CD4-positive, CD25-positive, alpha-beta regulatory T cell (primary cell): ENCODE data around the gene NR1I2. TPM values are rescaled to one million over a fixed set of nuclear protein-coding genes. Genes with fewer than 3 reads are reported as not detected.

Experiments used
- ATAC-seq, 2 donors: fragments of 150-1000 bp; cut with Tn5 transposase; one replicate each; pipeline ENCODE4 v1.10.0; 2021; ENCODE audit warnings: low read depth in 2 of 2, moderate number of reproducible peaks in 2 of 2, moderate library complexity in 1 of 2
- DNase-seq, 3 donors: peaks; one replicate each; pipeline versions ENCODE4 v3.0.0 to v3.0.0-alpha.2; 2012 to 2022; ENCODE audit warnings: mixed read lengths in 1 of 3
- H3K27ac ChIP-seq: one replicate; pipeline ENCODE4 v1.7.0; 2013; ENCODE audit warnings: mild to moderate bottlenecking, low read length; ENCODE audit not compliant: insufficient read depth, poor library complexity, severe bottlenecking
- H3K27me3 ChIP-seq: one replicate; pipeline ENCODE4 v1.7.0; 2013; ENCODE audit warnings: low read length; ENCODE audit not compliant: control insufficient read depth, insufficient read depth
- H3K36me3 ChIP-seq: one replicate; pipeline ENCODE4 v1.7.0; 2013; ENCODE audit warnings: mild to moderate bottlenecking, low read length, moderate library complexity; ENCODE audit not compliant: control insufficient read depth, insufficient read depth
- H3K4me1 ChIP-seq: 2 replicates; pipeline ENCODE4 v1.7.0; 2013; ENCODE audit warnings: mild to moderate bottlenecking, low read length; ENCODE audit not compliant: insufficient read depth, control insufficient read depth, poor library complexity, severe bottlenecking
- H3K4me3 ChIP-seq: one replicate; pipeline ENCODE4 v1.7.0; 2013; ENCODE audit warnings: low read depth, mild to moderate bottlenecking, low read length, moderate library complexity
- H3K9me3 ChIP-seq, 2 experiments: 1 replicate in 1 of 2; 2 replicates in 1 of 2; pipeline ENCODE4 v1.7.0; 2013; ENCODE audit warnings: low read length in 2 of 2, mild to moderate bottlenecking in 1 of 2, moderate library complexity in 1 of 2; ENCODE audit not compliant: control insufficient read depth in 2 of 2
- H3K27ac Mint-ChIP-seq, 3 donors: one replicate each; pipeline ENCODE4 v1.8.0; 2020 to 2022; ENCODE audit warnings: mild to moderate bottlenecking in 3 of 3, mixed read lengths in 3 of 3, moderate library complexity in 2 of 3
- H3K27me3 Mint-ChIP-seq: one replicate; pipeline ENCODE4 v1.8.0; 2022; ENCODE audit warnings: mild to moderate bottlenecking, mixed read lengths
- H3K36me3 Mint-ChIP-seq: one replicate; pipeline ENCODE4 v1.8.0; 2020; ENCODE audit warnings: mixed read lengths
- H3K4me1 Mint-ChIP-seq, 4 donors: one replicate each; pipeline ENCODE4 v1.8.0; 2020 to 2022; ENCODE audit warnings: mixed read lengths in 4 of 4, mild to moderate bottlenecking in 1 of 4
- H3K4me3 Mint-ChIP-seq, 4 donors: one replicate each; pipeline ENCODE4 v1.8.0; 2020 to 2022; ENCODE audit warnings: mild to moderate bottlenecking in 4 of 4, mixed read lengths in 4 of 4, moderate library complexity in 3 of 4
- H3K9me3 Mint-ChIP-seq, 7 donors: one replicate each; pipeline ENCODE4 v1.8.0; 2020 to 2022; ENCODE audit warnings: mixed read lengths in 7 of 7, mild to moderate bottlenecking in 3 of 7, moderate library complexity in 2 of 7
- polyA plus RNA-seq, 4 donors: library from polyadenylated mRNA; unstranded; fragments of 300-500 nt; fragmentation: Illumina TruSeq; gene quantifications; one replicate each; pipeline ENCODE4 v1.2.3, GENCODE V29; 2021
- total RNA-seq: library from RNA; stranded (reverse); gene quantifications from one replicate; pipeline ENCODE4 v1.2.3, GENCODE V29; 2022

NR1I2 gene
- total and polyA plus RNA-seq, 5 donors from 2014 or later = 0.06 to 0.72 (median 0.24) TPM; not detected in 1

DNA sequence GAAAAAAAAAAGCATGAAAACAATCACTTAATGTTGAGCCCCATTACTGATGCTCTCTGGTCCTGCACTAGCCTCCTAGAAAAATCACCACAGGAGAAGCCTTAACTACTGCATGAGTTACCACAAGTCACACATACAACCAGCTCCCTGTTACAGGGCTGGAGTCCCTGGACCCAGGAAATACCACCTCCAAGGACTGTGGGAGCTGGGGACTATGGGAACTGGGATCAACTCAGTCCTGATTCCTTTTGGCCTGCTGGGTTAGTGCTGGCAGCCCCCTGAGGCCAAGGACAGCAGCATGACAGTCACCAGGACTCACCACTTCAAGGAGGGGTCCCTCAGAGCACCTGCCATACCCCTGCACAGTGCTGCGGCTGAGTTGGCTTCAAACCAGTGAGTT lies 559 bp downstream of the NR1I2 start:
- H3K36me3 ChIP-seq = no peaks in the 10 kb centered on the region
- no peak overlapping the region for H3K4me3 ChIP-seq
- H3K9me3 ChIP-seq = no peaks in the 10 kb centered on the region
- H3K4me1 ChIP-seq = no peaks in the 10 kb centered on the region
- Mint-ChIP-seq H3K27ac (no peak overlapping the region), H3K4me1 (peaks cover 0 to 6% (median 5%) of the 10 kb centered on the region in 4 donors), H3K9me3 (peaks cover 0 to 3% (median 0%) of the 10 kb centered on the region in 7 donors), H3K36me3 (no peaks in the 10 kb centered on the region), H3K27me3 (peaks cover 4% of the 10 kb centered on the region), H3K4me3 (no peak overlapping the region)
- H3K27me3 ChIP-seq = no peaks in the 10 kb centered on the region
- no peak overlapping the region for H3K27ac ChIP-seq
- no peak for DNase-seq
- no peak for ATAC-seq

DNA sequence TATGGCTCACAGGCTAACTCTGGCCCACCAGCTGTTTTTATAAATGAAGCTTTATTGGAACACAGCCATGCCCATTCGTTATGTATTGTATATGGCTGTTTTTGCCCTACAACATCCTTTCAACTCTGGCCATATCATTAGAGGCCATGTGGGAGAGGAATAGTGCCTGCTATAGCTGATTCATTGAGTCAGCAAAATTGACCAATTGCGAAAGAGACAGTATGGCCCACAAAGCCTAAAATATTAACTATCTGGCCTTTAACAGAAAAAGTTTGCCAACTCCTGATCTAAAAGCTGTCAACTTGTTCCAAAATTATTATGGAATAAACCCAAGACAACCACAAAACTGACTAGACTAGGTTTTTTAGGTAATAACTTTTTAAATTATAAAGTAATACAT lies 1.4 kb downstream of the NR1I2 start:
- no peak overlapping the region for H3K27ac Mint-ChIP-seq
- H3K9me3 ChIP-seq = no peaks in the 10 kb centered on the region
- no peaks in the 10 kb centered on the region for H3K36me3 Mint-ChIP-seq
- H3K27ac ChIP-seq = no peak overlapping the region
- H3K9me3 Mint-ChIP-seq = peaks cover 0 to 3% (median 0%) of the 10 kb centered on the region in 7 donors
- H3K4me3 Mint-ChIP-seq = no peak overlapping the region
- H3K27me3 Mint-ChIP-seq = peaks cover 4% of the 10 kb centered on the region
- no peak for ATAC-seq
- H3K4me1 ChIP-seq = no peaks in the 10 kb centered on the region
- DNase-seq = no peak
- no peaks in the 10 kb centered on the region for H3K36me3 ChIP-seq
- H3K4me3 ChIP-seq = no peak overlapping the region
- H3K4me1 Mint-ChIP-seq = peaks cover 0 to 6% (median 5%) of the 10 kb centered on the region in 4 donors
- no peaks in the 10 kb centered on the region for H3K27me3 ChIP-seq

DNA sequence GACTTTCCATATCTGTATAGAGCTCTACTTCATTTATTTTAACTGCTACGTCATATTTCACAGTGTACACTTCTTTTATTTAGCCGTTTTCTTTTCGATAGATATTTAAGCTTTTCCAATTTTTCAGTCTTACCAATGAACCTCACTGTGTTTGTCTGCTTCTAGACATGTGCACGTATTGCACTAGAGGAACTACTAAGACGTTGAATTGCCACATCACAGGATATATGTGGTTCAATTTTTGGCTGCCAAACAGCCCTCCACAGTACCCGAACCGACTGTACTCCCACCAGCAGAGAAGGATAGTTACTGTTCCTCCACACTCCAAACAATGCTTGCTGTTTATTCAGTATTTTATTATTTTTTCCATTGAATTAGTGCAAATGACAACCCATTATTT lies 2.0 kb downstream of the NR1I2 start:
- Mint-ChIP-seq H3K4me3 (no peak overlapping the region), H3K27me3 (peaks cover 4% of the 10 kb centered on the region), H3K36me3 (no peaks in the 10 kb centered on the region), H3K4me1 (peaks cover 0 to 6% (median 5%) of the 10 kb centered on the region in 4 donors), H3K9me3 (peaks cover 0 to 3% (median 0%) of the 10 kb centered on the region in 7 donors), H3K27ac (no peak overlapping the region)
- Histone ChIP-seq H3K36me3 (no peaks in the 10 kb centered on the region), H3K27me3 (no peaks in the 10 kb centered on the region), H3K4me3 (no peak overlapping the region), H3K27ac (no peak overlapping the region), H3K9me3 (no peaks in the 10 kb centered on the region), H3K4me1 (no peaks in the 10 kb centered on the region)
- DNase-seq (no peak), ATAC-seq (no peak)

DNA sequence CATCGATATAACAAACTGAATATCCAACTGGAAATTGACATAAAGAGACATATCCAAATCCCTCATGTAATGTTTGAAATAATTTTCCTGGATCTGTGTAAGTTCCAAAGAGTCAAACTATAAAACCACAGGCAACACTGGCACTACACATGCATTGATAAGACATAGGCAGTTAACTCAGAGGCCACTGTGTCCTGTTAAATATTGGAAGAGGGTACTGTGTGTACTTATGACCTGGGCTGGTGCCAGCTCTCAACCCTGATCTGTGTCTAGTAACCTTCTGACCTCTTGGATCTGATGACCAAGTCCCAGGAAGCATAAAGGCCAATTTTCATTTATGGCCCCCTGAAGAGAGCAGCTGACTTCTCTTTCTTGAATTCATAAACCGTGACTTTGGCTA lies 4.5 kb downstream of the NR1I2 start:
- no peak overlapping the region for H3K27ac Mint-ChIP-seq
- peaks cover 0 to 3% (median 0%) of the 10 kb centered on the region in 7 donors for H3K9me3 Mint-ChIP-seq
- Histone ChIP-seq H3K4me1 (no peaks in the 10 kb centered on the region), H3K36me3 (no peaks in the 10 kb centered on the region), H3K9me3 (no peaks in the 10 kb centered on the region), H3K27me3 (no peaks in the 10 kb centered on the region), H3K27ac (no peak overlapping the region), H3K4me3 (no peak overlapping the region)
- no peaks in the 10 kb centered on the region for H3K36me3 Mint-ChIP-seq
- peaks cover 4% of the 10 kb centered on the region for H3K27me3 Mint-ChIP-seq
- H3K4me3 Mint-ChIP-seq = no peak overlapping the region
- ATAC-seq = no peak
- no peaks in the 10 kb centered on the region for H3K4me1 Mint-ChIP-seq
- DNase-seq = no peak

DNA sequence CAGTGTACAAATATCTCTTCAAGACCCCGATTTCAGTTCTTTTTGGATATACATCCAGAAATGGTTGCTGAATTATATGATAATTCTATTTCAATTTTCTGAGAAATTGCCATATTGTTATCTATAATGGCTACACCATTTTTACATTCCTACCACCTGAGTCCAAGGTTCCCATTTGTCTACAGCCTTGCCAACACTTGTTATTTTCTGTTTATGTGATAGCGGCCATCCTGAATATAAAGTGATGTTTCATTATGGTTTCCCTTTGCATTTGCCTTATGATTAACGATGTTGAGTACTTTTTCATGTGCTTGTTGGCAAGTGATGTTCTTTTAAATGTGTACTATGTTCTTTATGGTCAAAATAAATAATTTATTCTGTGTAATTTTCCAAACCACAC lies 8.5 kb downstream of the NR1I2 start:
- no peaks in the 10 kb centered on the region for H3K27me3 Mint-ChIP-seq
- no peak for ATAC-seq
- H3K9me3 Mint-ChIP-seq = peaks cover 0 to 2% (median 0%) of the 10 kb centered on the region in 7 donors
- Histone ChIP-seq H3K27me3 (no peaks in the 10 kb centered on the region), H3K36me3 (no peaks in the 10 kb centered on the region), H3K27ac (no peak overlapping the region), H3K9me3 (no peaks in the 10 kb centered on the region), H3K4me1 (no peaks in the 10 kb centered on the region), H3K4me3 (no peak overlapping the region)
- no peaks in the 10 kb centered on the region for H3K36me3 Mint-ChIP-seq
- H3K4me3 Mint-ChIP-seq = no peak overlapping the region
- no peak overlapping the region for H3K27ac Mint-ChIP-seq
- DNase-seq = no peak
- H3K4me1 Mint-ChIP-seq = no peaks in the 10 kb centered on the region

DNA sequence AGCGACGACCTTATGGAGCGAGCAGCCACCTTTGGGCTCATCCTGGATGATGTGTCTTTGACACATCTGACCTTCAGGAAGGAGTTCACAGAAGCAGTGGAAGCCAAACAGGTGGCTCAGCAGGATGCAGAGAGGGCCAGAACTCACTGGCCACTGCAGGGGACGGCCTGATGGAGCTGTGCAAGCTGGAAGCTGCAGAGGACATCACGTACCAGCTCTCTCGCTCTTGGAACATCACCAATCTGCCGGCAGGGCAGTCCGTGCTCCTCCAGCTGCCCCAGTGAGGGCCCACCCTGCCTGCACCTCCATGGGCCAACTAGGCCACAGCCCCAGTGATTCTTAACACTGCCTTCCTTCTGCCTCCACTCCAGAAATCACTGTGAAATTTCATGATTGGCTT lies 10.4 kb downstream of the NR1I2 start:
- Mint-ChIP-seq H3K4me1 (no peaks in the 10 kb centered on the region), H3K36me3 (no peaks in the 10 kb centered on the region), H3K9me3 (peaks cover 0 to 2% (median 0%) of the 10 kb centered on the region in 7 donors), H3K4me3 (no peak overlapping the region), H3K27me3 (peaks cover 10% of the 10 kb centered on the region), H3K27ac (no peak overlapping the region)
- ATAC-seq (no peak), DNase-seq (no peak)
- Histone ChIP-seq H3K9me3 (no peaks in the 10 kb centered on the region), H3K36me3 (no peaks in the 10 kb centered on the region), H3K4me3 (no peak overlapping the region), H3K4me1 (no peaks in the 10 kb centered on the region), H3K27me3 (peaks cover 1% of the 10 kb centered on the region), H3K27ac (no peak overlapping the region)

DNA sequence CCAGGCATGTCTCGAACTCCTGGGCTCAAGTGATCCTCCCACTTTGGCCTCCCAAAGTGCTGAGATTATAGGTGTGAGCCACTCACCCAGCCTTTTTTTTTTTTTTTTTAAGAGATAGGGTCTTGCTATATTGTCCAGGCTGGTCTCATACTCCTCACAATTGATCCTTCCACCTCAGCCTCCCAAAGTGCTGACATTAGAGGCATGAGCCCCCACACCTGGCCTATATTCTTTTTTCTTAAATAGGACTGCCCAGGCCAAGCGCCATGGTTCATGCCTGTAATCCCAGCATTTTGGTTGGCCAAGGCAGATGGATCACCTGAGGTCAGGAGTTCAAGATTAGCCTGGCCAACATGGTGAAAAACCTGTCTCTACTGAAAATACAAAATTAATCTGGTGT lies 12.5 kb downstream of the NR1I2 start:
- ATAC-seq = no peak

DNA sequence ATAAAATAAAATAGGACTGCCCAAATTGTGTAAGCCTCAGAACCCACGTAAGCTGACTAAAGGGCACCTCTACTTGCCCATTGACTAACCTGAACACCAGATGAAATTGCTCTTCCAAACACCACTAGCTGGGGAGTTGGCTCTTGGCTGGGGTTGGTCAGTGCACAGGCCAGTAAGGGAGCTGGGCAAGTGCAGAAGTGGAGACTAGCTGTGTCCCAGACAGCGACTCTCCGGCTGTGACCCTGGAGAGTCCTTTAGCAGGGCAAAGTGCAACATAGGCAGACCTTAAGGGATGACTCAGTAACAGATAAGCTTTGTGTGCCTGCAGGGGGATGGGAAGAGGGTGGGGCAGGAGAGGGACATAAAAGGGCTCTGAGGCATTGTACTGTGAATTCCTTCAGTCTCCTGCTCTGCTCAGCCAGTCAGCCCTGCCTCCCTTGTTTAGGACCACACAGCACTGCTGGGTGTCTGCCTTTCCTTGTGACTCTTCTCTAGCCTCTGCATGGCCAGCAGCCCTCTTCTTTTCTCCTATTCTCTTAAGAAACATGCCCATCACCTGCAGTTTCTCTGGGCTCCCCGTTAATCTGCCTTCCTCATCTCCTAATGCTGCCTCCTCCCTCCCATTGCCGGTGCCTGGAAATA lies 13.2 kb downstream of the NR1I2 start:
- H3K4me3 Mint-ChIP-seq = no peak overlapping the region
- Histone ChIP-seq H3K9me3 (no peaks in the 10 kb centered on the region), H3K27me3 (peaks cover 1% of the 10 kb centered on the region), H3K27ac (no peak overlapping the region), H3K4me3 (no peak overlapping the region), H3K4me1 (no peaks in the 10 kb centered on the region), H3K36me3 (no peaks in the 10 kb centered on the region)
- H3K27ac Mint-ChIP-seq = no peak overlapping the region
- no peaks in the 10 kb centered on the region for H3K36me3 Mint-ChIP-seq
- peaks cover 0 to 4% (median 0%) of the 10 kb centered on the region in 7 donors for H3K9me3 Mint-ChIP-seq
- ATAC-seq = no peak
- no peaks in the 10 kb centered on the region for H3K4me1 Mint-ChIP-seq
- H3K27me3 Mint-ChIP-seq = peaks cover 14% of the 10 kb centered on the region
- no peak for DNase-seq

More for the DNA sequence above, 12.5 kb downstream of the NR1I2 start:
- Histone ChIP-seq H3K27me3 (peaks cover 1% of the 10 kb centered on the region), H3K36me3 (no peaks in the 10 kb centered on the region), H3K27ac (no peak overlapping the region), H3K4me3 (no peak overlapping the region), H3K4me1 (no peaks in the 10 kb centered on the region), H3K9me3 (no peaks in the 10 kb centered on the region)
- no peak overlapping the region for H3K27ac Mint-ChIP-seq
- peaks cover 0 to 4% (median 0%) of the 10 kb centered on the region in 7 donors for H3K9me3 Mint-ChIP-seq
- H3K27me3 Mint-ChIP-seq = peaks cover 14% of the 10 kb centered on the region
- DNase-seq = no peak
- H3K36me3 Mint-ChIP-seq = no peaks in the 10 kb centered on the region
- H3K4me1 Mint-ChIP-seq = no peaks in the 10 kb centered on the region
- no peak overlapping the region for H3K4me3 Mint-ChIP-seq
